ENCODE results near the gene MIPOL1.
"Not testable (repeated sequence)": the region's sequence is repeated elsewhere in the genome, so short reads cannot be mapped to it uniquely, and the experiment has no call there.

DNA sequence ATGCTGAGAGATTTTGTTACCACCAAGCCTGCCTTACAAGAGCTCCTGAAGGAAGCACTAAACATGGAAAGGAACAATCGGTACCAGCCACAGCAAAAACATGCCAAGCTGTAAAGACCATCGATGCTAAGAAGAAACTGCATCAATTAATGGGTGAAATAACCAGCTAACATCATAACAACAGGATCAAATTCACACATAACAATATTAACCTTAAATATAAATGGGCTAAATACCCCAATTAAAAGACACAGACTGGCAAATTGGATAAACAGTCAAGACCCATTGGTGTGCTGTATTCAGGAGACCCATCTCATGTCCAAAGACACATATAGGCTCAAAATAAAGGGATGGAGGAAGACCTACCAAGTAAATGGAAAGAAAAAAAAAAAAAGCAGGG lies 8.0 kb upstream of the MIPOL1 start:
- not testable (repeated sequence) for TF ChIP-seq CTCF (conservative IDR thresholded peaks at IDR 0.05; ENCODE audit: low read depth in 2 of 2); EZH2 (IDR thresholded peaks at IDR 0.05; ENCODE audit: low read depth, unreplicated experiment); EZH2phosphoT487 (IDR thresholded peaks at IDR 0.05; ENCODE audit: unreplicated experiment); POLR2AphosphoS5 (IDR thresholded peaks at IDR 0.05; ENCODE audit: low read depth); CREB1 (CRISPR knock-in tag; IDR thresholded peaks at IDR 0.05; ENCODE audit: low read depth); ZNF114 (CRISPR knock-in tag; IDR thresholded peaks at IDR 0.05); ZNF331 (CRISPR knock-in tag; IDR thresholded peaks at IDR 0.05; ENCODE audit: low read depth)
- TF ChIP-seq, protein P1, sequence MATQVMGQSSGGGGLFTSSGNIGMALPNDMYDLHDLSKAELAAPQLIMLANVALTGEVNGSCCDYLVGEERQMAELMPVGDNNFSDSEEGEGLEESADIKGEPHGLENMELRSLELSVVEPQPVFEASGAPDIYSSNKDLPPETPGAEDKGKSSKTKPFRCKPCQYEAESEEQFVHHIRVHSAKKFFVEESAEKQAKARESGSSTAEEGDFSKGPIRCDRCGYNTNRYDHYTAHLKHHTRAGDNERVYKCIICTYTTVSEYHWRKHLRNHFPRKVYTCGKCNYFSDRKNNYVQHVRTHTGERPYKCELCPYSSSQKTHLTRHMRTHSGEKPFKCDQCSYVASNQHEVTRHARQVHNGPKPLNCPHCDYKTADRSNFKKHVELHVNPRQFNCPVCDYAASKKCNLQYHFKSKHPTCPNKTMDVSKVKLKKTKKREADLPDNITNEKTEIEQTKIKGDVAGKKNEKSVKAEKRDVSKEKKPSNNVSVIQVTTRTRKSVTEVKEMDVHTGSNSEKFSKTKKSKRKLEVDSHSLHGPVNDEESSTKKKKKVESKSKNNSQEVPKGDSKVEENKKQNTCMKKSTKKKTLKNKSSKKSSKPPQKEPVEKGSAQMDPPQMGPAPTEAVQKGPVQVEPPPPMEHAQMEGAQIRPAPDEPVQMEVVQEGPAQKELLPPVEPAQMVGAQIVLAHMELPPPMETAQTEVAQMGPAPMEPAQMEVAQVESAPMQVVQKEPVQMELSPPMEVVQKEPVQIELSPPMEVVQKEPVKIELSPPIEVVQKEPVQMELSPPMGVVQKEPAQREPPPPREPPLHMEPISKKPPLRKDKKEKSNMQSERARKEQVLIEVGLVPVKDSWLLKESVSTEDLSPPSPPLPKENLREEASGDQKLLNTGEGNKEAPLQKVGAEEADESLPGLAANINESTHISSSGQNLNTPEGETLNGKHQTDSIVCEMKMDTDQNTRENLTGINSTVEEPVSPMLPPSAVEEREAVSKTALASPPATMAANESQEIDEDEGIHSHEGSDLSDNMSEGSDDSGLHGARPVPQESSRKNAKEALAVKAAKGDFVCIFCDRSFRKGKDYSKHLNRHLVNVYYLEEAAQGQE (IDR thresholded peaks at IDR 0.05; ENCODE audit: unreplicated experiment), result not testable (repeated sequence)

All from GM23338 (cell line).